HPDE6-E6E7 (cell line): ENCODE data around the gene CASK.

Experiments used
- DNase-seq: peaks from one replicate; pipeline ENCODE4 v3.0.0; 2011; ENCODE audit warnings: missing footprints; ENCODE audit errors: extremely low spot score

The CASK gene, protein sequence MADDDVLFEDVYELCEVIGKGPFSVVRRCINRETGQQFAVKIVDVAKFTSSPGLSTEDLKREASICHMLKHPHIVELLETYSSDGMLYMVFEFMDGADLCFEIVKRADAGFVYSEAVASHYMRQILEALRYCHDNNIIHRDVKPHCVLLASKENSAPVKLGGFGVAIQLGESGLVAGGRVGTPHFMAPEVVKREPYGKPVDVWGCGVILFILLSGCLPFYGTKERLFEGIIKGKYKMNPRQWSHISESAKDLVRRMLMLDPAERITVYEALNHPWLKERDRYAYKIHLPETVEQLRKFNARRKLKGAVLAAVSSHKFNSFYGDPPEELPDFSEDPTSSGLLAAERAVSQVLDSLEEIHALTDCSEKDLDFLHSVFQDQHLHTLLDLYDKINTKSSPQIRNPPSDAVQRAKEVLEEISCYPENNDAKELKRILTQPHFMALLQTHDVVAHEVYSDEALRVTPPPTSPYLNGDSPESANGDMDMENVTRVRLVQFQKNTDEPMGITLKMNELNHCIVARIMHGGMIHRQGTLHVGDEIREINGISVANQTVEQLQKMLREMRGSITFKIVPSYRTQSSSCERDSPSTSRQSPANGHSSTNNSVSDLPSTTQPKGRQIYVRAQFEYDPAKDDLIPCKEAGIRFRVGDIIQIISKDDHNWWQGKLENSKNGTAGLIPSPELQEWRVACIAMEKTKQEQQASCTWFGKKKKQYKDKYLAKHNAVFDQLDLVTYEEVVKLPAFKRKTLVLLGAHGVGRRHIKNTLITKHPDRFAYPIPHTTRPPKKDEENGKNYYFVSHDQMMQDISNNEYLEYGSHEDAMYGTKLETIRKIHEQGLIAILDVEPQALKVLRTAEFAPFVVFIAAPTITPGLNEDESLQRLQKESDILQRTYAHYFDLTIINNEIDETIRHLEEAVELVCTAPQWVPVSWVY

DNA sequence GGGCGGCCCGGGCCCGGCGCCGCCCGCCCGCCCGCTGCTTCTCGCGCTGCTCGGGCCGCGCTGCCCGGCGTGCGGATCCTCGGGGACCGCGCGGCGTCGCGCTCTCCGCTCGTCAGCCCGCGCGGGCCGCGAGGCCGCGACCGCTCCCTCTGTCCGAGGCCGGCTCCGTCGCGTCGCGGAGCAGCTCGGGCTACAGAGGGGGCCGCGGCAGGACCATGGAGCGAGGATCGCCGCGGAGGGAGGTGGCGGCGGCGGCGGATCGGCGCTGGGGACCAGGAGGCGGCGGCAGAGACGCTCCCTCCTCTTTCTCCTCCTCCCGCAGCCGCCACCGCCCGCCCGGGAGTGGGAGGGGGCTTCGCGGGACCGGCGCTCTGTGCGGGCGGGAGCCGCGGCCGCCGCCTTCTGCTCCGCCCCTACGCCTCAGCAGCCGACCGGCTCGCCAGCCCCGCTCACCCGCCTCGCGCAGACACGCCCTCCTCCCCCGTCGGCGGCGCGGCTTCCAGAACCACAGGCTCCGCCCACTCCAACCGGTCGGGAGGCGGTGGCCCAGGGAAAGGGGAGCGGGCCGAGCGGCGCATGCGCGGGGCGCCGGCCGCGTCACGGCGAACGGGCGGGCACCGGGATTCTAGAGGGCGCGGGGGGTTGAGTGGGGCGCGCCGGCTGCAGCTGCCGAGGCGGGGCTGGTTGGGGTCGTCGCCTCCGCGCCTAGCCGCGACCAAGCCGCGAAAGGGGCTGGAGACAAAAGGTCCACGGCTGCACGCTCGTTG lies at the start of gene CASK:
CASK (minus strand) TSS at position 344 of the 767 bp plus-strand sequence. CDS start 566 bp downstream, outside the sequence.
- peak; percentile 50 for DNase-seq

DNA sequence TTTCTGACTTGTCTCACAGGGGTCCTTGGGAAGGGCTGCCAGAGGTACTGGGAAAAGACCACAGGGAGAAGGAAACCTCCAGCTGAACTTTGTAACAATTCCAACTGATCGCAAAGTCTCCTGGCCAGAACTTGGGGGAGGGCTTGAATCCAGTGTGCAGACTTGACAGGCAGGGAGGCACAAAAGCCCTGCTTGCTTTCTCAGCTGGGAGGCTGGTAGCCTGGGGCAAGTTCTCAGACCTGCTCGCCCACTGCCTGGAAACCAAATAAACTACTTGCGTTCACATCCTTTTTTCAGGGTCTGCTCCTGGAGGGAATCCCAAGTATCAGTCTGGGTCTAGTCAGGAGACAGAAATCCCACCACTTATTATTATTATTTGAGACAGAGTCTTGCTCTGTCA lies 48.0 kb upstream of the CASK start:
- DNase-seq, result no peak

DNA sequence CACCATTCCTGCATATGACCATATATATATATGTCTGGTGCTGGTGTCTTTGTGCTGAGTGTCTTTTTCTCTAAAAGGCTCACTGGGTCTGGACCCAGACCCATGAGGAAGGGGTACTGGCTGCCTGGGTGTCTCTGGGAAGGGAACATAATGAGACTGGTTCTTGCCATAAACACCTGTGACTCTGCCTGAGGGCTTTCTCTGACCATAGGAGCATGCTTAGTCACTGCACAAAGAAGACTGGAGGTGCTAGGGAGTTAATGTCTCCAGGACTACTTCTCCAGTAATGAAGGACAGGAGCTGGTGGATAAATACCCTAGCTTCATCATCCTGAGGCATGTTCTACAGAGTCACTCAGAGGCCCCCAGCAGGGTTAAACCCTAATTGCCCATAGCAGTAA lies 47.1 kb upstream of the CASK start:
- no peak for DNase-seq

DNA sequence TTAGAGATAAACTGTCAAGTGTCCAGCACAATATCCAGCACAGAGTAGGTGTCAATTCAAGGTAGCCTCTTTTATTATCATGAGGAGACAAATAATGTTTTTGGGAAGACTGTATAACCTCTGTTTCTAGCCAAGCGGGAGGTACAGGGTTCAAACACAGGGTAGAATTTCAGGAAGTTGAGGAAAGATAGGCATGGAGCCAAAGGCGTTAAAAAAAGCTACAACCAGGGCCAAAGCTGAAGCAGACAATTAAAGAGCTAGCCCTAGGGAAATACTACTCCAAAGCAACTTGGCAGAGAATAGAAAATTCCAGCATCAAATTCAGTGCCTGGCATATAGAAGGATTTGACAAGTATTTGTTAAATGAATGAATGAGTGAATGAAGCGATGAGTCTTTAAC lies 40.0 kb upstream of the CASK start:
- no peak for DNase-seq

DNA sequence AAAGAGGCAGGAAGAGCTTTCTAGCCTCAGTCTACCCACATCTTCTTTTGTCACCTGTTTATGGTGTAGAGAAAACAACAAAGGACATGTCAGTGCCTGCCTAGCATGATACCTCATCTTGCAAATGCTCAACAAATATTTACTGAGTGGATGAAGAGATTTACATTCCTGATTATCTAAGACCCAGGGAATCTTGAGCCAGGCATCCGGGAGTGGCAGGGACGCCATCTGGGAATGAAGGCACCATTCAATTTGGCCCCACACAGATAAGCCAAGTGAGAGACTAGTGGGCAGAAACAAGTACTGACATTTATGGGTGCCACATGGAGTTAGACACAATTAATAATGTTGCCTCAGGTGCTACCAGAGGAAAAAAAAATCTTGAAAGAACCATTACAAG lies 36.8 kb upstream of the CASK start:
- no peak for DNase-seq

DNA sequence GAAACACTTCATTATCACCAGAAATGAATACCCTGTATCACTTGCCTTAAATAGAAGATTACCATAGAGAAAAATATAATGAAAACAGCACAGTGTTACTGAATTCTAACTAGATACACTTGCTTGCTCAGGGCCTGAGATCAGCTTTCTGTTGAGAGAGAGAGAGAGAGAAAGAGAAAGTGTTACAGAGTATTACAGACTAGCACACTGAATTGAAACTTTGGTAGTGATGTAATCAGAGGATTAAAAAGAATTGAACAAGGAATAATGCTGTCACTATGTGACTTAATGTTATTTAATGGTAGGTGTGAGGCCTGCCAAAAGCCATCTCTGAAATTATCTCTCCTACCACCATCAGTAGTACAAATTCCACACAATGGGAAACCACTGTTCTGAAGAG lies 35.5 kb upstream of the CASK start:
- no peak for DNase-seq

DNA sequence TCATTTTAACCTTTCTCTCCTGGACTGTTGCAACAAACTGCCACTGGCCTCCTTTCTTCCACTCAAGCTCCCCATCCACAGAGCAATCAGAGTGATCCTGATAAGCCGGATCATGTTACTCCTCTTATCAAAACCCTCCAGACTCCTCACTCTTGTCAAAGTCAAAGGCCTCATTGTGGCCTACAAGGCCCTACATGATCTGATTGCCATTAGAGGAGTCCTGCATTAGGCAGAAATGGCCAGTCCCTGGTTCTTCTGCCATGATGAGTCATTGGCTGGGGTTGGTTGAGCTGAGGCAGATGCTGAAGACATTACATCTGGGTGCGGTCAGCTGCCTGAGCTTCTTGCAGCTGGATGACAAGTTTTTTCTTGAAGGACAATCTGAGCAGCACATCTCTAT lies 32.7 kb upstream of the CASK start:
- DNase-seq, result no peak

DNA sequence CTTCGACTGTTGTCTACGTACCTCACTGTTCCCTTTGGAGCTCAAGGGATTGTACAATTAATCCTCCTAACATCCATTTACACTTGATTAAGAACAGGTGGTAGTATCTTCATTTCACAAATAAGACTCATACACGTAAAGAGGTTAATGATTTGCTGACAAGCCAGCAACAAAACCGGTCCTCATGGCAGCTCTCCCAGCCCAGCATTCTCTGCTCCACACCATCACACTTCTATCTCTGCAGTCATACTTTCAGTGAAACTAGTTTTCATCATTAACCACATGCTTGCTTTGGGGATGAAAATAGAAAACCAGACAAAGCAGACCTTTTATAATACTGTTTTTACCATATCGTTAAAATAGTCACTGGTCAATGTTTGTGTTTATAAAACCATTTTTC lies 28.7 kb upstream of the CASK start:
- no peak for DNase-seq

DNA sequence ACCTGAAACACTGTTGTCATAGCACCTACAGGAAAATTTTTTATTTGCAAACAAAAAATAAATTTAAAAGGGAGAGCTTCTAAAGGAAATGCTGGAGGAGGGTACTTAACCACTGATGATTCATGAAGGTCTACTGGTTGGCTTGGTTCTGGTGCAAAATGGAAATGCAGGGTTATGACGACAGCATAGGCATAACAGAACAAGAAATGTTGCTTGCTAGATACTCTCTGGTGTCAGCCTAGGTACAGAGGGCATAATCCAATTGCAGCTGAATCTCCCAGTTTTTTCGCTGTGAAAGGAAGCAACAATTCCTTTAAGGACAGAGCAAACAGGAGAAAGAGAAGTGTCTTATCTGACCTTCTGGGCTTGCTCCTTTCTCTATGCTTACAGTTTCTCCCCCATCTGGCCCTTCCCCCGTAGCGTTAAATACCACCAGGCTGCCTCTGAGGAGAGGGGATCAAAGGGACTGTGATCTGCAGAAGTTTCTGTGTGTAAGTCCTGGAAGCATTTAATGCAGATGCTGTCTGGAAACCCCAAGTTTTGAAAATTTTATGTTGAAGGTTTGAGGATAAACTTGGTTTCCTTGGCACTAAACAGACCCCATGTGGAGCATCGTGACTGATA lies 23.7 kb upstream of the CASK start:
- DNase-seq, result no peak

DNA sequence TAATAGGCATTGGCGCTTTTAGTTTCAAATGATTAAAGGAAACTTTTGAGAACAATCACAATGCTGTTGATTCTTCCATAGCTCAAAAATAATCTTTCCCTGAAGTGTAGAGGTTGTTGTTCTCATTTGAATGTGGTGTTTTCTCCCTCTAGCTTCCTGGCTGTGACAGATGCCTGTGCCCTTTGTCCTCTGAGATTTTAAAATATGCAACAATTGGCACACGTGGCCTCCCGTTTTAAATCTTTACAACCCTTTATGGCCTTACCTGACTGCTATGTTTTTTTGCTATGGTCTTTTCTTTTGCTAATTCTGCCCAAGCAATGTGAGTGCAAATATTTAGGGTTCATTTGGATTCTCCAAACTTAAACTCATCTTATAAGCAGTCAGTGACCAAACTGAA lies 22.9 kb upstream of the CASK start:
- DNase-seq, result no peak

DNA sequence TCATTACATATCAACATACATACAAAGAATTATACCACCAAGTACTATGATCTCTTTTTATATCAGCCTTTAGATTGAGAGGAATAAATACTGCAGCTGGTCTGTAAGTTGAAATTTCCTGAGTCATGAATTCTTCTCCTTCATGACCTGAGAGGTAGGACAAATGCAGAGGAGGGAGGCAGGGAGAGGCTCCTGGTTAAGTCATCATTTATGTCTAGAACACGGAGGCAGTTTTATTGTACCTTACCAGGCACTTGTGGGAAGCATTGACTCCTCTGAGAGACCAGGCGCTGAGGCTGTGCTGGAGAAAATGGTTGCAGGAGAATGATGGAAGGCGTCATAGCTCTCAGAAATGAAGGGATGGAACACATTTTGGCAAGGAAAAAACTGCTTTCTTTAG lies 12.5 kb upstream of the CASK start:
- DNase-seq, result no peak

DNA sequence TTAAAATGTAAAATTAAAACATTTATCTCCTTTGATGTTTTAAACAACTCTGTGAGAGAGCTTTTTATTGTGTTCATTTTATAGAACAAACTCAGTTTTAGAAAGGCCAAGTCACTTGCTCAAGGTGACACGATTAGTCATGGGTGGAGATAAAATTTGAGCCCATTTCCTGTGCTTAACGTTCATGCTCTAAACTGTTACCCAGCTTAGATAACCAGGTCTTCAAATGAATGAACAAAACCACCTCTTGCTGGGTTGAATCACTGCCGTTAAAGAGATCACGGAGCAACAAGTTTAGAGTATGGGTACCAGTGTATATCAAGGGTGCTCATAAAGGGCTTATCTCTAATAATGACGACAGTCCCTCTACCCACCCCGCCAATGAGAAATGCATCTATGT lies 10.2 kb upstream of the CASK start:
- no peak for DNase-seq

DNA sequence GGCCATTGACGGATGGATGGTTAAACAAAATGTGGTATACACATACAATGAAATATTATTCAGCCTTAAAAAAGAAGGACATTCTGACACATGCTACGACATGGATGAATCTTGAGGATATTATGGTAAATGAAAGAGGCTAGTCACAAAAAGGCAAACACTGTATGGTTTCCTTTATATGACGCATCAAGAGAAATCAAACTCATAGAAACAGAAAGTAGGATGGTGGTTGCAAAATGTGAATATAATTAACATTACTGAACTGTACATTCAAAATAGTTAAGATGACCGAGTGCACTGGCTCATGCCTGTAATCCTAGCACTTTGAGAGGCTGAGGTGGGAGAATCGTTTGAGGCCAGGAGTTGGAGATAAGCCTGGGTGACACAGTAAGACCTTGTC lies 9.5 kb upstream of the CASK start:
- no peak for DNase-seq

DNA sequence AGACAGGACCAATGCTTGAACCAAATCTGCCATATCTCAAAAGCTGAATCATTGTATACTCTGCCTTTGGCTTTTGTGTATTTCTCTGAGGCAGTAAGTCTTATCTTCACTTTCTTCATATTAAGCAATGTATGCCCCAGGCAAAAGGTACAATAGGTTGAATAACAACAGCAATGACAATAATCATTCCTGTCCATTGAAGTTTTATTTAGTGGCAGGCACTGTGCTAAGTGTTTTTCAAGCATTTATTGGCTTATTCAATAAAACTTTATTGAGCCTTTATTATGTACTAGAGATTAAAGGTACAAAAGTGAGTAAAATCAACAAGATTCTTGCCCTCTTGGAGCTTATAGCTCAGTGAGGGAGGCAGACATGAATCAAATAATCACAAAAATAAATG lies 8.2 kb upstream of the CASK start:
- no peak for DNase-seq

DNA sequence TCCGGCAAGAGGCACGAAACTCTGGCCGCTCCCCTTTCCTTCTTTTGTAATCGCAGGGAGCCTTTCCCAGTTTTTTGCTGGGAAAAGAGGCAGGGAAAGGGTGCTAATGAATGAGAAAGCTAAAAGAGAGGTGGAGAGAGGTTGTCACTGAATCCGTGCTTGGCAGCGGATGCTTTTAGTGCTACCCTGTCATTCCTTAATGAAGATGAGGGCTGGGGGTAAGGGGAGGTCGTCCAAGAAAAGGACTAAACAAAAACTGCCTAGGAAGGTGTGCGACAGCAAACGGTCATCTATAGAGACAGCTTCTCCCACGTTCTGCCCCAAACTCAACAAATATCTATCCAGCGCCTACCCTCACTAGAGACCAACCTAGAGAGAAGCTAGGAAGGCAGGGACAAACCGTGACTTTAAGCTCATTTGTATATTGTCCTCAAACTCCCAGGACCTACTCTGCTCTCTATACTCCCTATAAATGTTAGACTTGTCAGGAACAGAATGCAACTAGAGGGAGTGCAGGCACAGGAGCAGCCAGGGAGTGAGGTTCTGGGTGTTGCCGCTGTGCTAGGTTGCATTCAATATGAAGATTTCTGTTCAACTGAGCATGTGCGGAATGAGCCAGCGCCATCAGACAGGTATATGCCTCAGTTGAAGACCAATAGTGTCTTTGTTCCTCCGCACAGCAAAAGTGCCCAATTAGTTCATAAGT lies 777 bp upstream of the CASK start:
- peak; percentile 36 for DNase-seq

DNA sequence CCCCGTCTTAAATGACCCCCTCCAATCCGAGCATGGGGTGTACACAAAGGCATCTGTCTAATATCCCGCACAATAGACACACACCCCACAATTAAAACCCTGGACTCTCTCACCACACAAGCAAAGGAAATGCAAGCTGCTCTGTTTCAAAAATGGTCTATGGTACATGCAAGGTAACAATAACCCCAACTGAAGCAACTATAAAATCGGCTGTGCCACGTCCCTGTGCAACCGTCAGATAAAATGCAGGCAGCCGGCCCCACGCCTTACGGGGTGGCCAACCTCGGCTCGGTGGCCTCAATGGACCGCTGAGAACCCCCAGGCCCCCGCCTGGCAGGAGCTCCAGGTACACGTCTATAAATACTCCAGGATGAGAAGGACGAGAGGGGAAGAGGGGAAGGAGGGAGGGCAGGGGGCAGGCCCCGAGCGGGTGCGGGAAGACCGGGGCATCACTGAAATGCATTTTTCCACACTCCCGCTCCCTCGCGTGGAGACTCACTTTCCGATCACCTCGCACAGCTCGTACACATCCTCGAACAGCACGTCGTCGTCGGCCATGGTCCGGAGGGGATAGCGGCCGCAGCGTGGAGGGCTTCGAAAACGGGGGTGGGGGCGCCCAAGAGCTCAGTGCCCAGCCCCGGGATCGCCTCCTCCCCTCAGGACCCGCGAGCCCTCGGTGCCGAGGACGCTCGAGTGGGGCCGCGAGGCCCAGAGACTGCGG lies 763 bp downstream of the CASK start:
- DNase-seq, result no peak

DNA sequence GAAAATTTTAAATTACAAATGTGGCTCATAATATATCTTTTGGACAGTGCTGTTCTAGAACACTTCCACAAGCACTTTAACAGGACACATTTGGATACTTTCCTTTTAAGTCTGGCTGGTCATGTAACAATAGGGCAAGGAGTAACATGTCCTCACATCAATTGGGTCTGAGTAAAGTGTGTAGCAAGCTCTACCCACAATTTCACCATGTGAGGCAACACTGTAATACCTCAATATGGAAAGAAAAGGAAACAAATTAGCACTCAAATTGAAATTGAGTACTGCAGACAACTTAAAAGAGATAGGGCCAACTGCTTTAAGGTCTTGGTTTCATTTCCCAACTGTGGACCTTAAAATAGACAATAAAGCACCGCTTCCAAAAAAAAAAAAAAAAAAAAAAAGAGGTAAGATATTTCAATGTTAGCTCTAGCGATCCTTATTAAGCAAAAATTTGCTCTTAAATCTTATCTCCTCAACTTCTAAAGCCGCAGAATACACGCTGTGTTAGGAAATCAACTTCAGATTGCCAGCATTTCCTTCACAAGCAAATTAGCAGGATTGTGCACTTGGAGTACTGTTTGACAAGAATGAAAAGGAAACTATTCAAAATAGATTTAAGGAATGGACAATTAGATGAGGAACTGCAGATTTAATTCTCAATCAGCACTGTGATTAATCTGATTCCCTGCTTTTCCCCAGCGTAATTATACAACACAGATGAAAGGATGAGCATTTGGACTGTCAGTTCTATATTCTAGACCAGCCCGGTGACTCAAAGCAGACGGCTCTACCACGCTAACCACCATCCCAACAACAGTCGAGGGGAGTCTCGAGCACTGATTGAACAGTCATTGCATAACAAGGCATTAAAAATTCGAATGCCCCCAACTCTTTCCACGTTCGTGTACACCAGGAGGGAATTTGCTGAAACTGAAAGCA lies 1.6 kb downstream of the CASK start:
- no peak for DNase-seq

DNA sequence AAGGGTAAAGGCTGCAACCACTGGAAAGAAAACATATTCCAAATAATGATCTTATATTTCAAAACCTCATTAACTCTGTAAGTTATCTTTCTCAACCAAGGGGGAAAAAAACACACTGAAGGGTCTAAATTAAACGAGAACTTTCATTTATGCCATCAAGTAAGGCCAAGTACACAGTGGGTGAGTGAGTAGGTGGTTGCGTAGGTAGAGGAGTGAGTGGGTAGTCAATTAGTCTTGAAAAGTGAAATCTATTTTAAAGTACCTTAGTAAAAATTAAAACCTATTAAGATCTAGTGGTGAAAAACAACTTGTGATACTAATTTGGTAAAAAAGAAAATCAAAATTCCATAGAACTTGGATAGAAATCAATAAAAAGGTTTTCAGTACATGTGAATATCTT lies 3.5 kb downstream of the CASK start:
- DNase-seq, result no peak

DNA sequence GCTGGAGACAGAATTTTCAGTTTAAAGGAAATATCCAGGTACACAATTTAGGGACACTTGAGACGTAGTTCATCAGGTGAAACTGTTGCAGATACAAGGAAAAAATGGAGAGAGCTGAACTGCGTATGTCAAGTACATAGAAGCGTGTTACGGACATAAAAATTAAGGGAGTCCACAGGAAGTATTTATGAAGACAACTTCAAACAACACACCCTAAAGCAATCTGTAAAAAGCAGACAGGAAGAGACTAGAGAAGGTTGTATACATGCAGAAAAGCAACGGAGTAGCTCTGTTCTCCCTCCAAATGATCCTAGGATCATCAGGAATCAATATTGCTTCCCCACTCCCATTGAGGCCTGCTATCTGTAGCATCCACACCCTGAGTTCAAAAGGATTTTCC lies 5.8 kb downstream of the CASK start:
- DNase-seq, result no peak
